GM12873 (cell line): ENCODE results near the gene MRPS27.

Experiments used
- TF ChIP-seq, protein P1 (sequence below): IDR thresholded peaks from 2 replicates; pipeline ENCODE4 v1.5.1; 2012; ENCODE audit warnings: low read depth, mild to moderate bottlenecking, moderate library complexity, low read length, control low read depth; ENCODE audit not compliant: insufficient read depth; ENCODE audit errors: missing control alignments

Gene MRPS27

DNA sequence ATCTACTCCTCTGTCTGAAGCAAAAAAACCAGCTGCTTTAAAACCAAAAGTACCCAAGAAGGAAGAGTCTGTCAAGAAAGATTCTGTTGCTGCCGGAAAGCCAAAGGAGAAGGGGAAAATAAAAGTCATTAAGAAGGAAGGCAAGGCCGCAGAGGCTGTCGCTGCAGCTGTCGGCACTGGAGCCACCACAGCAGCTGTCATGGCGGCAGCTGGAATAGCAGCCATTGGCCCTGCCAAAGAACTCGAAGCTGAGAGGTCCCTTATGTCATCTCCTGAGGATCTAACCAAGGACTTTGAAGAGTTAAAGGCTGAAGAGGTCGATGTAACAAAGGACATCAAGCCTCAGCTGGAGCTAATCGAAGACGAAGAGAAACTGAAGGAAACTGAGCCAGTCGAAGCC is 124.5 kb downstream of the MRPS27 start:
- TF ChIP-seq, protein P1, sequence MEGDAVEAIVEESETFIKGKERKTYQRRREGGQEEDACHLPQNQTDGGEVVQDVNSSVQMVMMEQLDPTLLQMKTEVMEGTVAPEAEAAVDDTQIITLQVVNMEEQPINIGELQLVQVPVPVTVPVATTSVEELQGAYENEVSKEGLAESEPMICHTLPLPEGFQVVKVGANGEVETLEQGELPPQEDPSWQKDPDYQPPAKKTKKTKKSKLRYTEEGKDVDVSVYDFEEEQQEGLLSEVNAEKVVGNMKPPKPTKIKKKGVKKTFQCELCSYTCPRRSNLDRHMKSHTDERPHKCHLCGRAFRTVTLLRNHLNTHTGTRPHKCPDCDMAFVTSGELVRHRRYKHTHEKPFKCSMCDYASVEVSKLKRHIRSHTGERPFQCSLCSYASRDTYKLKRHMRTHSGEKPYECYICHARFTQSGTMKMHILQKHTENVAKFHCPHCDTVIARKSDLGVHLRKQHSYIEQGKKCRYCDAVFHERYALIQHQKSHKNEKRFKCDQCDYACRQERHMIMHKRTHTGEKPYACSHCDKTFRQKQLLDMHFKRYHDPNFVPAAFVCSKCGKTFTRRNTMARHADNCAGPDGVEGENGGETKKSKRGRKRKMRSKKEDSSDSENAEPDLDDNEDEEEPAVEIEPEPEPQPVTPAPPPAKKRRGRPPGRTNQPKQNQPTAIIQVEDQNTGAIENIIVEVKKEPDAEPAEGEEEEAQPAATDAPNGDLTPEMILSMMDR: no peak

DNA sequence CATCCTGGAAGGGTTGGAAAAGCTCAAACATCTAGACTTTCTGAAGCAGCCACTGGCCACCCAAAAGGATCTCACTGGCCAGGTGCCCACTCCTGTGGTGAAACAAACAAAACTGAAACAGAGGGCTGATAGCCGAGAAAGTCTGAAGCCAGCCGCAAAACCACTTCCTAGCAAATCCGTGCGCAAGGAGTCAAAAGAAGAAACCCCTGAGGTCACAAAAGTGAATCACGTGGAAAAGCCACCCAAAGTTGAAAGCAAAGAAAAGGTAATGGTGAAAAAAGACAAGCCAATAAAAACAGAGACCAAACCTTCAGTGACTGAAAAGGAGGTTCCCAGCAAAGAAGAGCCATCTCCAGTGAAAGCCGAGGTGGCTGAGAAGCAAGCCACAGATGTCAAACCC is 125.2 kb downstream of the MRPS27 start:
- TF ChIP-seq, protein P1: no peak

DNA sequence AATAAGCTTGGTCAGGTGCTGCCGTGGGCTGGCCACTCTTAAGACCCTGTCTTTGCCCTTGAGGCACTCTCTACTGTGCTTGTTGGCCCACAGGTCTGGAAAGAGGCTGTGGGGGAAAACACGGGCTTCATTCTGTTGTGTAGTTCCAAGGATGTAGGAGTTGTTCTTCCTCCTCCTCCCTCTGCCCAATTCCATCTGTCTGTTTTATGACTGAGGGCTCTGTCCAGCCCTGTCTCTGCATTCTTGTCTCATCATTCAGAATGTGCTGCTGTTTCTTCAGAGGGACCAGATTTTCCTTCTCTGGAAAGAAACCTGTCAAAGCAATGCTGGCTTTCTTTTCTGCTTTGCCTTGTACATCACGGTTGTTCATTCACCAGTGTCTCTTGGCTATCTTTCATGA is 128.6 kb downstream of the MRPS27 start:
- TF ChIP-seq, protein P1: no peak

DNA sequence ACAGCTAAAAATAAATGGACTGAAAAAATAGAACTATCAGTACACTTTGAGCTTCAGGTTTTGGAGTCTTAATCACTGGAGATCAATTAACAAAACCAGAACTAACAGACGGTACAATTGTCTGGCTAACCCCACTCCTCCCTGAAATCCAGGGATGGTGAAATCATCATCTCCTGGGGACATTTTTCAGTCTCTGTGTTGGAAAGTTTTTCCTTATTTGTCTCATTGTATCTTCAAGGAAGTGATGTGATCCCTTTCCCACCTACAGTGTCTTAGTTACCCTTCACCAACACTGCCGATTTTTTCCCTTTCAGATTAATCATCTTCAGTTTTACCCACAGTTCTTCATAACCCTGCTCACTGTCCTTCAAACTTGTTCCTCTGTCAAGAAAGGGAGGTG is 130.9 kb downstream of the MRPS27 start:
- TF ChIP-seq, protein P1: no peak

DNA sequence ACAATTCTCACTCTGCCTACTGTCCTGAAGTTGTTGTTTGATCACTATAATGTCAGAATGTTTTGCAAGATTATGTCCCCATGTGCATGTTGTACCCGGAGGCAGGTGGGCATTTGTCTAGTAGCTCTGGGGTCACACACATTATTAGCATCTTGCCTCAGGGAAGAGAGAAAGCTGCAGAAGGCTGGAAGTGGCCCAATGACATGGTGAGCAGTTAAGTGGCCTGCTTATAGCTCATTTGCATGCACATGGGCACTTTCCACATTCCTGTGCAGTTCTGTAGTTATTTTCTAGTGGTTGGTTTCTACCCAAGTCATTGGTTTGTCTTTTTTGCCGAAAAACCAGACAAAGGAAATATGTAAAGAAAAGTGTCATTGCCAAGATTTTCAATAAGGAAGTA is 131.9 kb downstream of the MRPS27 start:
- TF ChIP-seq, protein P1: no peak

DNA sequence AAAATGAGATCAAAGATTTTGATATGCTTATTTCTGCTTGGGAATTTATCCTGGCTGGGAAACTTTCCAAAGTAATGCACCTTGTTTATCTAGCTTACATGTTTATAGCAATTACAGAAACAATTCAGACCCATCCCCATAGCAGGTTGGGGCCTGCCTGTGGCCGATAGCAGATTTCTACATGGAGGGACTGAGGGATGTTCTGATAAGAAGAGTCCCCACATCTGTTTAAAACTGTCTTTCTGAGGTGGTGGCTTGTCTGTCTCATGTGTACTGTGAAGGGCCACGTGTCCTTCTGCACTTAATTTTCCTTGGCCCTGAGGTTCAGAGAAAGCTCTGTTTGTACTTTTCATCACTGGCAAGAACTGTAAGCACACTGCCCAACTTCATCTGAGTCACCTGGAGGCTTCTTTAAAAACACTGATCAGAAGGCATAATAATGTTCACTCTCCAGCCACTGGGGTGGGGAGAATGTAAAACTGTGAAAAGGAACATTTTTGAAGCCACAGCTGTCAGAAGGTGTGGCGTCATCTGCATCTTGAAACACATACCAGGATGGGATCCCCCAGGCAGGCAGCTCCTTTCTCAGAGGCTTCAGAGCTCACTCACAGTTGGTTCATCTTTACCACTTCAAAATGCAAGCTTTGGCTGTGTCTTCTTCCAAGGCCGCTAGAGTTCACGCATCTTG is 132.5 kb downstream of the MRPS27 start:
- TF ChIP-seq, protein P1: no peak

DNA sequence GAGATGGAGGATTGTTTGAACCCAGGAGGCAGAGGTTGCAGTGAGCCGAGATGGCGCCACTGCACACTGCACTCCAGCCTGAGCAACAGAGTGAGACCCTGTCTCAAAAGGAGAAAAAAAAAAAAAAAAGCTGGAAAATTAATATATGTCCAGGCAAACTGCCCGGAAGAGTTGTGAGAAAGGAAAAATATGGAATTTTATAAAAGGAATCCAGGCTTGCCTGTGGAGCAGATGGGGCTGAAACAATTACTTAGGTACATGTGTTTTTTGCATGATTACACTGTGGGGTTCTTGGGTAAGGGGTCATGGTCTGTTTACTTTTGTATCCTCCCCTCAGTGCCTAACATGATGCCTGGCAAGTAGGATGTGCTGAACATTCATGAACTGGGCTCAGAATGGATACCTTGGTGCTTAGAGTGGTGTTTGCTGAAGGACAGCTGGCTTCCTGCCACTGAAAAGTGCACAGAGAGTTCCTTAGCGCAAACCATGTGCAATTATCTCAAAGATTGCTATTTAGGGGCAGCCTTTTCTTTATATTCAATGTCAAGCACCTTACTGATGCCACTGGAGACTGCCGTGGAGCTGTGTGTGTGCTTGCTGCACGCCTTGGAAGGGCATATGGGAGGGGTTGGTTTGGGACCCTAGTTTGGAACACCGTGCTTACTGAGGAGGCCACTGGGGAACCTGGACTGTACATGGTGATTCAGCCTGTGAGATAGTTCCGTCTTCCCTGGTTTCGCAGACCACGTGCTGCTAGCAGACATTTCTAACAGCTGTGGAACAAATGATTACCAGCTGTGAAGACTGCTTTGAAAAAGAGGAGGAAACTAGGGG is 134.3 kb downstream of the MRPS27 start:
- TF ChIP-seq, protein P1: no peak
